Stimulated activated CD4-positive, alpha-beta T cell treated with anti-CD3 and anti-CD28 coated beads, Interleukin-1b, Interleukin-23, amount 100 ng/mL, for 48 hours (primary cell): ENCODE results near the gene ASCL2.
"Not testable (repeated sequence)": the region's sequence is repeated elsewhere in the genome, so short reads cannot be mapped to it uniquely, and the experiment has no call there.

ENCODE experiments used
- DNase-seq: peaks from one replicate; pipeline ENCODE4 v3.0.0-alpha.2; 2020

Gene ASCL2

DNA sequence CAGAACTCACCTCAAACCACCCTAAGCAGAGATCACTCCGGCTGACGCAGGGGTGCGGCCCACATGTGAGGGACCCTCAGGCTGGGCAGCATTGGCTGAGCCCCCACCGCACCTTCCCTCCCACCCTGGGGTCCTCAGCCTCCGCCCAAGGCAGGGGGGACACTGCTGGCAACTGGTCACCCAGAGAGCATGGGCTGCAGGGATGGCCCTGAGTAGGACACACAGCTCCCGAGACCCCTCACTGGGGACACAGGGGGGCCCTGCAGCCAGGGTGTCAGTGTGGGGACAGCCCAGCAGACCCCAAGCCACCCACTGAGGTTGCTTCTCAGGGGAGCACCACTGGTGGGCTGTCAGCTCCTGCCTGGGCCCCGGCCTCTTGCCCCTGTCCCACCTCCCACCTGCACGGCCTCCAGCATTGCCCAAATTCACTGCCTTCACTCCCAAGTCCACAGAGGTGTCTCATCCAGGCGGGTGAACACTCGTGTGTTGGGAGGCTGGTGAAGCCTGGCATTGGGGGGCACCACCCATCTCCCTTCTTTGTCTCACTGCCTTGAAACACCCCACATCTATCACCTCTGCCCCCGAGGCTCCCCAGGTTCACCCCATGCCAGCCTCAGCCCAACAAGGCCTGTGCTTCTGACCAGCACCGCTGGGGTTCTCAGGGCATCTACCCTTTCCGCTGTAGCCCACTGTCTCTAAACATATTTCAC, 26.7 kb upstream of the ASCL2 start:
- DNase-seq: no peak

DNA sequence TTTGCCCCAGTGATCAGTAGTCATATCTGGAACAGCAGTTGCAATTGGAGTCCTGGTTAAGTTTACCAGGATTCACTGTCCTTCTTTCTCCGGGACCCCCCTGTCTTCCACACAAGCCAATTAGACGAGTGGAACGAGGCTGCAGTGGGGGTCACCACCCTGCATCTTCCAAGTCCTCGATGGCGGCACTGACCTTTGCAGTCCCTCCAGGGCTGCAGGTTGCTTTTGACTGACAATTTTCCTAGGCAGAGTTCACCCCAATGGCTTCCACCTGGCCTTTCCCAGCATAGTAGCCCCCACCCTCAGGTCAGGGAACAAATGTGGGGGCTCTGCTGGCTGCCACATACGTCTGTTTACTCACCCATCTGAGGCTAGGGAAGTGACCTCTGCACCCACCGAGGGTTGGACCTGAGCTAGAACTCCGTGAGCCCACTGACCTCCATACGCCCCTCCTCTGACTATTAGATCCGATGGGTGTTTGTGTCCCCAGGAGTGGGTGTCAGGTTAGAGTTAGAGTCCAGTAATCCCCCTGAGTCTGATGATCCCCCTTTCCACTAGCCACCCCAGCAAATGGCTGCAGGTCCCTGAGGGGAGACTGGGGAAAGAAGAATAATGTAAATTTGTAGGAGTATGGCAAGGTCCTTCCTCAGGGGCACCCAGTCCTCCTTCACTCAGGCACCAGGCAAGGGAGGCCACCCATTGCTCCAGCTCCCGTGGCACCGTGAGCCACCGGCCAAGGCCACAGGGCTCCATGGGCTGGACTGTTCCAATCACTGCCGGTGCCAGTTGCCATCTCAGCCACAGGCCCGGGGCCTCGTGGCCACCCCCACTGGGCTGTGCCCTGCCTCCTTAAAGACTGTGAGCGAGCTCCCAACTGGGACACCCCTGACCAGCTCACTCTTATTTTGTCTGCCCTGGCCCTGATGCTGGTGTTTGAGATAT, 25.9 kb upstream of the ASCL2 start:
- DNase-seq: no peak

GRCh38 chr11:2294926-2295290, 24.5 kb upstream of the ASCL2 start:
- DNase-seq: no peak

GRCh38 chr11:2293984-2294925, 23.9 kb upstream of the ASCL2 start:
- DNase-seq: no peak

GRCh38 chr11:2293531-2293971, 23.2 kb upstream of the ASCL2 start:
- DNase-seq: no peak

GRCh38 chr11:2290351-2290841, 20.0 kb upstream of the ASCL2 start:
- DNase-seq: no peak

- no peak for DNase-seq
Observed at GRCh38 chr11:2289859-2290258, 19.5 kb upstream of the ASCL2 start.

GRCh38 chr11:2289350-2289749, 19.0 kb upstream of the ASCL2 start:
- no peak for DNase-seq

DNA sequence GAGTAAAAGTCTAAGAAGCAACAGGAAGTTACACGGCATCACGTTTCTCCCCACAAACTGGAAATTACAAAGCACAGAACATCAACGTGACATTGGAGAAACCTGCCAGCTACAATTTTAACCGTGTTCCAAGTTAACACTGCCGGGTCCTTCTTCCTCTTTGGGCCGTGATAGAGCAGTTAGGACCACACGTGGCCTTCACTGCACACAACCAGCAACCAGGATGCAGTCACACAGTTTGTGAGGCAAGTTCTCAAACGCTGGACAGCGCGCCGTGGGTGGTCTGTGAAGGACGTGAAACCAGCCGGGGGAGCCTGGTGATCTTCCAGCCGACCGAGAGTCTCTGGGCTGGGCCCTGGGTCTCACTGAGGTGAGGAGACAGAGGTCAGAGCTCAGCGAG, 16.7 kb upstream of the ASCL2 start:
- no peak for DNase-seq

- not testable (repeated sequence) for DNase-seq
Observed at GRCh38 chr11:2286350-2286749, 16.0 kb upstream of the ASCL2 start.

GRCh38 chr11:2280208-2280607, 9.8 kb upstream of the ASCL2 start:
- no peak for DNase-seq

- no peak for DNase-seq
Observed at GRCh38 chr11:2277933-2278523, 7.6 kb upstream of the ASCL2 start.

- no peak for DNase-seq
Observed at GRCh38 chr11:2277008-2277346, 6.6 kb upstream of the ASCL2 start.

GRCh38 chr11:2276280-2277007, 6.1 kb upstream of the ASCL2 start:
- no peak for DNase-seq

DNA sequence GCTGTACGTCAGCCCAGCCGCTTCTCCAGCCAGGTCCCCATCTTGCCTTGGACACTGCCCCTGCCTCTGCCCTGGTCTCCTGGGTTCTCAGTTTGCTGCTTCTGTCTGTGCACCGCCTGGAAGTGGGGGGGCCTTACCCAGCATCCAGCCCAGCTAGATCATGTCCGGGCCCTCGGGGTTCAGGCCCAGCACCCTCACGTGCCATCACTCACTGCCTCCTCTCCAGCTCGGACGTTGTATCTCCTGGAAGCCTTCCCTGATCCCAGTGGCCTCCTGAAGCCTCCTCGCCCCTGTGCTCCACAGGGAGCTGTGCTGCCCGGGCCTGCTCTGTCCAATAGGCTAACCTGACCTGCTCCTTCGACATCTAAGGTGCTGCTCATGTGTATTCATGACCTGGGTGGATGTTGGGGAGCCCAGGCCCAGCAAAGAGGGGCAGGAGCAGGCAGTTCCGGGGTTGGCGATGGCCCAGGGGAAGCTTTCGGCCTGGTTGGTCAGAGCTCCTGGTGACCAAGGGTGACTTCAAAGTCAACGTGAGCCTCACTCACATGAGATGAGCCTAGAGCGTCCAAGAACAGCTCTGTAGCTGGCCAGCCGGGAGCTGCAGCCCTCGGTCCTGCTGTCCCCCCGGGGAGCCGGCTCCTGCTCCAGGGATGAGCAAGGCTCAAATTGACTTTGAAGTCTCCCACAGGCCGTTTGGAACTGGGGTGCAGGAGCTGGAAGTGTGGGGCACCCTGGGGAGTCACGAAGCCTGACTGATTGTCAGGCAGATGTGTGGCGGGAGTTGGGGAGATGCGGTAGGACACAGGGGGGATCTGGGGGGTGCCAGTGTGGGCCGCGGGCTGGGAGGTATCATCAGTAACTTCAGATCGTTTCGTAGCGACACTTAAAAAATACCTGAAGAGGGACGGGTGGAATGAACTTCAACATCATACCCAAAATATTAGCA, 5.2 kb upstream of the ASCL2 start:
- no peak for DNase-seq

DNA sequence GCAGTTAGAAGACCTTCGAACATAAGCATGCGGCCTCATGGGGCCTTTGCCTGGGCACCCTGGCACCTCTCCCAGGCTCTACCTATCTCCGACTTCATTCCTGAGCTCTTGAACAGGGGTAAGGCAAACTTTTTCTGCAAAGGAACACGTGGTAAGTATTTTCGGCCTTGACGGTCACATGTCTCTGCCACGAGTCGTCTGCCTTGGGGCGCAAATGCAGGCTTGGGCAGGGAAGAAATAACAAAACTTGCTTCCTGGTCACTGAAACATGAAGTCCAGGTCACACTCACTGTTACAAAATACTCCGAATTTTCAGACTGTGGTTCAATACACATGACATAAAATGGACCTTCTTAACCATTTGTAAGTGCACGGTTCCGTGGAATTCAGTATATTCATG, 3.4 kb upstream of the ASCL2 start:
- DNase-seq: no peak

DNA sequence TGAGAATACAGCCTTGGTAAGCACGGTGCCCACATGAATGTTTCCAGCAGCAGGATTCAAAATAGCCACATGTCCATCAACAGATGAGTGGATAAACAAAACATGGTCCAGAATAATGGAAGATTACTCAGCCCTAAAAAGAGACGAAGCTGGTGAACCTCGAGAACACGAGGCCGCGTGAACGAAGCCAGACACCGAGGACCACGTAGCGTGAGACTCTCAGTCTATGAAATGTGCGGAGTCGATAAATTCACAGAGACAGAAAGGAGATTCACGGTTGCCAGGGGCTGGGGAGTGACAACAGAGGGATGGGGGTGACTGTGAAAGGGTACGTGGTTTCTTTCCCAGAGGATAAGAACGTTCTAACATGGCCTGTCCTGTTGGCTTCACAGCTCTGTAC, 2.9 kb upstream of the ASCL2 start:
- no peak for DNase-seq

DNA sequence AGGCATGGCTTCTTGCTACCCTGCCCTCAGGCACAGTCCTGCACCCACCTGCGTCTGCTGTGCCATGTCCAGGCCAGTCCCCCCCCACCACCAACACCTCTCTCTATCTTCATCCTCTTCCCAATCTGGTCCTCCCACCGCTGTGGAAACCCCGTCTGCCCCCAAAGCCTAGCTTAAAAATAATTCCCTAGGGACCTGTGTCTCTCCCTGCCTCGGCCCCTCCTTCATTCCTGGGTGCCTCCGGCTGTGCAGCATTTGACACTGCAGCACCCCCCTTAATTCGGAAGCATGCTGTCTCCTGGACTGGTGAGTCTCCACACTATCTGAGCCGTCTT, 2.5 kb upstream of the ASCL2 start:
- DNase-seq: no peak

GRCh38 chr11:2272228-2272945, 2.0 kb upstream of the ASCL2 start:
- DNase-seq: no peak
